CD4-positive, alpha-beta T cell treated with Interferon gamma for 1 hour (primary cell): Measurements from ENCODE around the gene ANO10.
"Not testable (repeated sequence)": the region's sequence is repeated elsewhere in the genome, so short reads cannot be mapped to it uniquely, and the experiment has no call there.

Experiments
- DNase-seq: peaks from one replicate; pipeline ENCODE4 v3.0.0-alpha.2; 2020

ANO10 gene

DNA sequence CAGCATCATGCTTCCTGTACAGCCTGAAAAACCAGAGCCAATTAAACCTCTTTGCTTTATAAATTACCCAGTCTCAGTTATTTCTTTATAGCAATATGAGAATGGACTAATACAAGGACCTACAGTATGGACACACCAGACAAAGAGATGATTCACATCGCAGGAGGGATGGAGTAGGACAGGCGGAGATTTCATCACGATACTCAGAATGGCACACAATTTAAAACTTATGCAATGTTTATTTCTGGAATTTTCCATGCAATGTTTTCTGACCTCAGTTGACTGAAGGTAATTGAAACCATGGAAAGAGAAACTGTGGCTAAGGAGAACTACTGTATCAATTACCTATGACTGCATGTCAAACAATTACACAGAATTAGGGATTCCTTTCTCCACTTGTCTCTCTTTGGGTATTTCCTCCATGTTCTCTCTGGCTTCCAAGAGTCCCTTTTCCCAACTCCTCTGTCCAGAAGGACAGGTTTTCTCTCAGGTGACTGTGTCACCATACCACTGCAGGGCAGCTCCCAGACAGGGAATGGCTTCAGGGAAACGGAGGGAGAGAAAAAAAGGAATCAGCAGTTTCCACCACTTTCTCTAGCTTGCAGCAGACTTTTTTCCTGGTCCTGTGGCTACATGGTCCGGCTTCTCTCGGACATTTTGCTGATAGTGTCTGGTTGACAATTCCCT is 3.0 kb upstream of the ANO10 start:
- DNase-seq, result no peak

- DNase-seq, result no peak
Observed at GRCh38 chr3:43620831-43621655, 768 bp downstream of the ANO10 start.

- no peak for DNase-seq
Observed at GRCh38 chr3:43619588-43619987, 2.2 kb downstream of the ANO10 start.

DNA sequence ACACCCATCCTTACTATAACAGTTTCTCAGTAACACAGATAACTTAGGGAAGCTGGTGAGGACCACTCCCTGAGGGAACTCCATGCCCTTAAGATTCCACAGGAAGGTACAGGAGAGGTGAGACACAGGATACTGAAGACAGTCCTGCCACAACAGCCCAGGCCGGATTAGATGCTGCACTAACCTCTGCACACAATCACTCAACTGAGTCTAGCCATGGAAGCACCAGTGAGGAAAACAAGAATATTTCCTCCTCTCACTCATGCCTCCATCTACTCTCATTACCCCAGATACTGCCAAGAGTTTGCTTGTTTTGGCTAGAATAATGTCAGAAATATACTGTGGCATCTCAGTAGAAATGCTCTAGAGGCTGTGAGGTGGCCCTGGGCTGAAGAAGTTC is 3.7 kb downstream of the ANO10 start:
- DNase-seq, result no peak

GRCh38 chr3:43616034-43616433 is 5.8 kb downstream of the ANO10 start:
- DNase-seq, result no peak

DNA sequence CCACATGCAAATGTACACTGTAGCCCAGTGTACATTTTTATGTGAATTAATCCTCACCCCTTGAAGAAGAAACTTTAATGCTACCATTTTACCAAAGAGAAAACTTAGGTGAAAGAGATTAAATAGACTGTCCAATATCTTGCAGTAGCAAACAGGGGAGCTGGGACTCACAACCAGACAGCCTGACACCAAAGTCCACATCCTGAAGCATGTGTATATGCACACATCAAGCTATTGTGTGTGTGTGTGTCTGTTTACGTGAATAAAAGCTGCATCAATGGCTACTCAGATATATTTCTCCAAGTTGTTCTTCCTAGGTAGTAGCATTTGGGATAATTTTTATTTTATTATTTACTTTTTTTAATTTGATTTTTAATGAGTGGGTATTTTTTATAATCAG is 6.7 kb downstream of the ANO10 start:
- no peak for DNase-seq

DNA sequence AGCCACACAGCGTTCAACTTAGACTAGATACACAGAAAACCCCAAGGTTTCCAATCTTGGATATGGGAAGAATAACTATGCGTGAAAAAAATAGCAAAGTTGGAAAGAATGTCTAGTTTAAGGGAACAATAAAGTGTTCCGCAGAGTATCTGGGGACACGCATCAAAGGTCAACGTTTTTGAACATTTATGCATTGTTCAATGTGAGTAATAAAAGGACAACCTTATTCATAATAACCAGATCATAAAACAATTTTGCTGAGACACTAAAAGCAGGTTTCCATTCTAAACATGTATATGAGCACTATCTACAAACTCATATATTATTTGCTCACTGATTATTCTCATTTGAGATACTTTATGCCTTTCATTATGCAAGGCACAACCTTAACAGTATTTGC is 7.8 kb downstream of the ANO10 start:
- DNase-seq, result no peak

- no peak for DNase-seq
Observed at GRCh38 chr3:43612419-43612818, 9.4 kb downstream of the ANO10 start.

GRCh38 chr3:43609406-43609805 is 12.4 kb downstream of the ANO10 start:
- no peak for DNase-seq

DNA sequence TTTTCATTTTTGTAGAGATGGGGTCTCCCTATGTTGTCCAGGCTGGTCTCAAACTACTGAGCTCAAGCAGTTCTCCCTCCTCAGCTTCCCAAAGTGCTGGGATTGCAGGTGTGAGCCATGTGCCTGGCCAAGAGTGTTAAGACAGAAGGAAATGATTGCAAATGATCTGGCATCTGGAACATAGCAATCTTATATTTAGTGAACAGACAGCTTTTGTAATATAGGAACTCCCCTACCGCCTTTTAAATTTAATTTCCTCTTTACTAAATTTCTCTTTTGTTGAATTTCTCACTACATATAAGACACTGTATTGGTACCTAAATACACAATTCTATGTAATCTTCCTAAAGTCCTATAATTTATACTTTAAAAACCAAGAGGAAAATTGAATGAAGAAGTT is 13.1 kb downstream of the ANO10 start:
- no peak for DNase-seq

GRCh38 chr3:43606284-43606683 is 15.5 kb downstream of the ANO10 start:
- no peak for DNase-seq

DNA sequence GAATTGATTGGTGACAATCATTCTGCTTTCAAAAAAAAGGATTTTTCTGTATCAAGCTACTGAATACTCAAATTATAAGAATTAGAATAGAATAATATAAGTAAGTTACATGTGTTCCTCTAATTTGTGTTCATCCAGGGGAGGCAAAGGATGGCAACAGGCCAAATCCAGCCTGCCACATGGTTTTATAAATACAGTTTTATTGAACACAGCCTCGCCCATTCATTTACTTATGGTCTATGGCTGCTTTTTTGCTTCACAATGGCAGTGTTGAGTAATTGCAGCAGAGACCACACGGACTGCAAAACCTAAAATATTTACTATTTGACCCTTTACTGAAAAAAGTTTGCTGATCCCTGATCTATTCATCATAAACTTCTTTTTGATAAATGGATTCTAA is 21.9 kb downstream of the ANO10 start:
- DNase-seq, result not testable (repeated sequence)

DNA sequence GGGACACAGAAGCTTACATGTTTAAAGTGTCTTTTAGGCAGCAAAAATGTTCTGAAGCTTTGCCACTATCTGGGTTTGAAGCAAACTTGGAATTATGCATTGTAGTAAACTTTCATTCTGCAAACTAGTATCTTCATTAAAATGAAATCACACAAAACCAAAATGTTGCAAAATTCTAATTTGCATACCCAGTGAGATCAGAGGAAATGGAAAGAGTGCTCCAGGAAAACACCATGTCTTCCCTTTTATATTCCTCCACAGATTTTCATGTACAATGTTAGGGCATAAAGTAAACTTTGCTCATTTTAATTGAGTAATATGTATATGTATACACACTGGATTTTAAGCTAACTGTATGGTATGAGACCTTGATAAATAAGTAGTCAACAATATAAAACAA is 23.9 kb downstream of the ANO10 start:
- DNase-seq, result no peak

DNA sequence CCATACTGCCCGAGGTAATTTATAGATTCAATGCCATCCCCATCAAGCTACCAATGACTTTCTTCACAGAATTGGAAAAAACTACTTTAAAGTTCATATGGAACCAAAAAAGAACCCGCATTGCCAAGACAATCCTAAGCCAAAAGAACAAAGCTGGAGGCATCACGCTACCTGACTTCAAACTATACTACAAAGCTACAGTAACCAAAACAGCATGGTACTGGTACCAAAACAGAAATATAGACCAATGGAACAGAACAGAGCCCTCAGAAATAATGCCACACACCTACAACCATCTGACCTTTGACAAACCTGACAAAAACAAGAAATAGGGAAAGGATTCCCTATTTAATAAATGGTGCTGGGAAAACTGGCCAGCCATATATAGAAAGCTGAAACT is 25.6 kb downstream of the ANO10 start:
- not testable (repeated sequence) for DNase-seq

GRCh38 chr3:43595280-43595679 is 26.5 kb downstream of the ANO10 start:
- DNase-seq, result not testable (repeated sequence)

DNA sequence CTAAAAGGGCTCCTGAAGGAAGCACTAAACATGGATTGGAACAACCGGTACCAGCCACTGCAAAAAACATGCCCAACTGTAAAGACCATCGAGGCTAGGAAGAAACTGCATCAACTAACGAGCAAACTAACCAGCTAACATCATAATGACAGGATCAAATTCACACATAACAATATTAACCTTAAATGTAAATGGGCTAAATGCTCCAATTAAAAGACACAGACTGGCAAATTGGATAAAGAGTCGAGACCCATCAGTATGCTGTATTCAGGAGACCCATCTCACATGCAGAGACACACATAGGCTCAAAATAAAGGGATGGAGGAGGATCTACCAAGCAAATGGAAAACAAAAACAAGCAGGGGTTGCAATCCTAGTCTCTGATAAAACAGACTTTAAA is 28.2 kb downstream of the ANO10 start:
- DNase-seq, result not testable (repeated sequence)

- not testable (repeated sequence) for DNase-seq
Observed at GRCh38 chr3:43591866-43592265, 29.9 kb downstream of the ANO10 start.

DNA sequence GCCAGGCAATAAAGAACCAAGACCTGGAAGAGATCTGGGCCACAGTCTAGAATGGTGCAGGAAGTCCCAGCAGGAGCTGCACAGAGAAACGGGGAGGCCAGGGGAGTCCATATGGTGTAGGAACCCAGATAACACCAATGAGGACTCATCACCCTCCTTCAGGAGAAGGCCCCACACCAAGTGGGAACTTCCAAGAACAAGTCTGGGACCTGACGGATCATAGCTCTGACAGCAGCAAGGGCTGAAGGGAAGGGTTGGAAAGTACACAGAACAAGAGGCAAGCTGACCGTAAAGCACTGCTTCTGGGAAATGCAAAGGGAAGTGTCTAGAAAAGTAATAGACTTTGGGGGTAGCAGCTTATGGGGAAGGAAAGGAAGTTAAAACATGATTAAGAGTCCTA is 34.5 kb downstream of the ANO10 start:
- no peak for DNase-seq

GRCh38 chr3:43584043-43584826 is 37.6 kb downstream of the ANO10 start:
- no peak for DNase-seq

DNA sequence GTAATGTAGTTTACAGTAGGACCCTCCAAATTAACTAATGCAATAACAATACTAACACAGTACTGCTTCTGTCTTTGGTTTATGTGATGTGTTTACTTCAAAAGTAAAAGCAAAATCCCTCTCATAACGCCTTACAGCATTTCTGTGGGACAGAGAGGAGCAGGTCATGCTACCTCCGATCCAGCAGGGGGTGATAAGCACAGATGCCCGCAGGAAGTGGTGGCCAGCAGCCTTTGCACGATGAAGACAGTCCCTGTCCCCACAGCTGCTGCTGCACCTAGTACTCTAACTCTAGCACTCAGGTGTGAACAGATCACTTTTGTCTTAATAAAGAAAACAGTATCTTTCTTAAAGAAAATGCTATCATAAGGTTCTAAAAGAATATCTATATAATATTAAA is 38.3 kb downstream of the ANO10 start:
- DNase-seq, result no peak

GRCh38 chr3:43582866-43583265 is 38.9 kb downstream of the ANO10 start:
- DNase-seq, result no peak

GRCh38 chr3:43581343-43581742 is 40.5 kb downstream of the ANO10 start:
- DNase-seq, result no peak

DNA sequence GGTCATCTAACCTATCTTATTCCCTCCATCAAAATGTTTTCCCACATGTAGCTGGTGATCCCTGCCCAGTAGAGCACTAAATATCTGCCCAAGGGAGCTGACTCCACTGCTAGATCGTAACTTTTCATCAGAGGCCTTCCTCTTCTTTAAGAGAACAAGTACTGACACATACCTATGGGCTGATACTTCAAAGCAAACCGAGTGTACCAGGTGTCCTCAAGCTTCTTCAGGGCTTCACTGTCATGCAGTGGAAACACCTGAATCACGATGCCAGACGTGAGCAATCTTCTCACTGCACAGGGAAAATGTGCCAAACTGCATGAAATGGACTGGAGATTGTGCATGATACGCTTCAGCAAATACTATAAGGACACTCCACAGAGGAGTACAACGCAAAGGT is 41.6 kb downstream of the ANO10 start:
- no peak for DNase-seq

GRCh38 chr3:43573576-43573975 is 48.2 kb downstream of the ANO10 start:
- DNase-seq, result no peak
